Ovary (tissue), 9 donors: ENCODE results near the gene MC4R. TPM values are rescaled to one million over a fixed set of nuclear protein-coding genes. Genes with fewer than 3 reads are reported as not detected.

Experiments
- DNase-seq, 5 donors: peaks; one replicate each; pipeline ENCODE4 v3.0.0-alpha.2; 2019 to 2020
- H3K27ac ChIP-seq, 2 donors: fragments of 200-600 bp; one replicate each; pipeline versions ENCODE4 v1.5.1 to v1.8.0; 2019 to 2022
- H3K27me3 ChIP-seq: fragments of 200-600 bp; one replicate; pipeline ENCODE4 v1.8.0; 2022
- H3K36me3 ChIP-seq: fragments of 200-600 bp; sonication (generic); one replicate; pipeline ENCODE4 v1.5.1; 2019
- H3K4me1 ChIP-seq: one replicate; pipeline ENCODE4 v1.8.1; 2013; ENCODE audit warnings: mild to moderate bottlenecking, moderate library complexity; ENCODE audit not compliant: insufficient read depth
- H3K4me3 ChIP-seq: fragments of 200-600 bp; sonication (generic); one replicate; pipeline ENCODE4 v1.5.1; 2017
- H3K9me3 ChIP-seq, 2 donors: fragments of 200-600 bp in 1 of 2; sonication (generic) in 1 of 2; one replicate each; pipeline versions ENCODE4 v1.5.1 to v1.8.1; 2013 to 2019; ENCODE audit warnings: mild to moderate bottlenecking in 1 of 2, moderate library complexity in 1 of 2
- CTCF ChIP-seq, 3 donors: fragments of 450-650 bp in 2 of 3; fragments of 200-600 bp in 1 of 3; IDR thresholded peaks; one replicate each; pipeline versions ENCODE4 v1.5.1 to v1.8.0; 2016 to 2022; ENCODE audit warnings: antibody characterized with exemption in 3 of 3, mild to moderate bottlenecking in 1 of 3
- EP300 ChIP-seq: sonication (generic); formaldehyde crosslinking; IDR thresholded peaks from one replicate; pipeline ENCODE4 v1.6.1; 2017; ENCODE audit warnings: antibody characterized with exemption
- POLR2A ChIP-seq: fragments of 450-650 bp; IDR thresholded peaks from one replicate; pipeline ENCODE4 v1.6.1; 2017; ENCODE audit warnings: antibody characterized with exemption, mild to moderate bottlenecking, moderate library complexity
- WGBS, 3 donors: extraction: QIAGEN DNeasy Blood & Tissue Kit in 1 of 3; methylation state at CpG; one replicate each; pipeline versions ENCODE4 v1.1.5 to v1.1.7; 2013 to 2017; 5-methylcytosine and 5-hydroxymethylcytosine counted together
- intact Hi-C, 4 donors: fragments of 100-400 bp; cut with DNase I; formaldehyde crosslinking; loops; one replicate each; pipeline versions ENCODE4 v1.11.0 to v1.15.1; 2022 to 2023
- polyA plus RNA-seq, 2 donors: library from polyadenylated mRNA; stranded (reverse); fragments of 200-250 nt in 1 of 2; fragments of 350-450 nt in 1 of 2; fragmentation: Illumina TruSeq in 1 of 2; extraction: RNeasy Lipid Tissue Mini Kit (QIAGEN cat#74804) in 1 of 2; gene quantifications; one replicate each; pipeline ENCODE4 v1.2.3, GENCODE V29; 2013 to 2014
- total RNA-seq, 7 donors: library from RNA; depleted of rRNA in 2 of 7; stranded (reverse); fragments of >200 nt in 2 of 7; fragmentation: NEBNext Ultra II Directional in 3 of 7; extraction: Animal tissue kit (Norgen Biotek cat#: 25700) in 3 of 7; gene quantifications; one replicate each; pipeline versions ENCODE4 v1.1.0 to v1.2.4, GENCODE V29; 2016 to 2023
- donor health status: DM: no; HTN: no; CAD: no; lungs with moderate emphysema.
- donor health status: DM: no; HTN: no; CAD: no.
- donor health status: Bipolar disorder and iron deficiency.
- donor health status: DM: yes; HTN: yes; CAD: no.
- donor health status: DM: no; HTN: no; CAD: no.
- donor health status: DM: yes; HTN: yes; CAD: no.

Gene MC4R
- total and polyA plus RNA-seq, 9 donors: 0.36 to 0.80 (median 0.45) TPM; not detected in 6

GRCh38 chr18:60350150-60350549 is 22.4 kb downstream of the MC4R start:
- no peak overlapping the region for H3K27ac ChIP-seq
- H3K9me3 ChIP-seq: no peaks in the 10 kb centered on the region
- no peaks in the 10 kb centered on the region for H3K36me3 ChIP-seq
- H3K27me3 ChIP-seq: no peaks in the 10 kb centered on the region
- intact Hi-C loops: no loop called here
- H3K4me1 ChIP-seq: no peaks in the 10 kb centered on the region
- H3K4me3 ChIP-seq: no peak overlapping the region
- 78 to 88% (median 80%) methylated on average over 1 of the region's 1 CpG for WGBS, 3 donors
- TF ChIP-seq POLR2A (no peak), CTCF (IDR thresholded peaks at IDR 0.05) (no peak)
- no peak for DNase-seq

GRCh38 chr18:60347526-60348045 is 25.0 kb downstream of the MC4R start:
- H3K36me3 ChIP-seq: no peaks in the 10 kb centered on the region
- no peak for DNase-seq
- WGBS, 3 donors: 94 to 95% (median 95%) methylated on average over 4 of the region's 4 CpGs
- TF ChIP-seq EP300 (no peak), POLR2A (no peak), CTCF (IDR thresholded peaks at IDR 0.05) (no peak)
- no peaks in the 10 kb centered on the region for H3K4me1 ChIP-seq
- H3K4me3 ChIP-seq: no peak overlapping the region
- H3K9me3 ChIP-seq: no peaks in the 10 kb centered on the region
- intact Hi-C loops: no loop called here
- no peaks in the 10 kb centered on the region for H3K27me3 ChIP-seq
- H3K27ac ChIP-seq: no peak overlapping the region

- no peak for DNase-seq
- Histone ChIP-seq H3K27me3 (no peaks in the 10 kb centered on the region), H3K27ac (no peak overlapping the region), H3K9me3 (no peaks in the 10 kb centered on the region), H3K4me3 (no peak overlapping the region), H3K4me1 (no peaks in the 10 kb centered on the region), H3K36me3 (no peaks in the 10 kb centered on the region)
- intact Hi-C loops: no loop called here
- no peak for TF ChIP-seq EP300
- TF ChIP-seq POLR2A: no peak
- TF ChIP-seq CTCF (IDR thresholded peaks at IDR 0.05): no peak
- 75 to 84% (median 81%) methylated on average over 1 of the region's 1 CpG for WGBS, 3 donors
Measured at GRCh38 chr18:60339018-60339417, 33.6 kb downstream of the MC4R start.

GRCh38 chr18:60331890-60332289 is 40.7 kb downstream of the MC4R start:
- WGBS, 3 donors: 79 to 82% (median 80%) methylated on average over 6 of the region's 6 CpGs

More at GRCh38 chr18:60331890-60332289, 40.7 kb downstream of the MC4R start:
- intact Hi-C loops: no loop called here
- no peaks in the 10 kb centered on the region for H3K4me1 ChIP-seq
- no peak overlapping the region for H3K27ac ChIP-seq
- H3K27me3 ChIP-seq: no peaks in the 10 kb centered on the region
- TF ChIP-seq POLR2A (no peak), CTCF (IDR thresholded peaks at IDR 0.05) (no peak), EP300 (no peak)
- no peak for DNase-seq
- no peaks in the 10 kb centered on the region for H3K36me3 ChIP-seq
- no peaks in the 10 kb centered on the region for H3K9me3 ChIP-seq
- H3K4me3 ChIP-seq: no peak overlapping the region
